Lower leg skin (tissue), 3 donors: ENCODE results near the gene PTK6.

Source experiments
- POLR2A ChIP-seq, 2 donors: fragments of 450-650 bp; IDR thresholded peaks; one replicate each; pipeline ENCODE4 v1.6.1; 2016 to 2017; ENCODE audit warnings: antibody characterized with exemption in 2 of 2, mild to moderate bottlenecking in 1 of 2, moderate library complexity in 1 of 2
- TF ChIP-seq, protein P1 (sequence below), 3 donors: fragments of 450-650 bp; IDR thresholded peaks; one replicate each; pipeline ENCODE4 v1.5.1; 2016; ENCODE audit warnings: antibody characterized with exemption in 3 of 3, mild to moderate bottlenecking in 3 of 3, moderate library complexity in 2 of 3

DNA sequence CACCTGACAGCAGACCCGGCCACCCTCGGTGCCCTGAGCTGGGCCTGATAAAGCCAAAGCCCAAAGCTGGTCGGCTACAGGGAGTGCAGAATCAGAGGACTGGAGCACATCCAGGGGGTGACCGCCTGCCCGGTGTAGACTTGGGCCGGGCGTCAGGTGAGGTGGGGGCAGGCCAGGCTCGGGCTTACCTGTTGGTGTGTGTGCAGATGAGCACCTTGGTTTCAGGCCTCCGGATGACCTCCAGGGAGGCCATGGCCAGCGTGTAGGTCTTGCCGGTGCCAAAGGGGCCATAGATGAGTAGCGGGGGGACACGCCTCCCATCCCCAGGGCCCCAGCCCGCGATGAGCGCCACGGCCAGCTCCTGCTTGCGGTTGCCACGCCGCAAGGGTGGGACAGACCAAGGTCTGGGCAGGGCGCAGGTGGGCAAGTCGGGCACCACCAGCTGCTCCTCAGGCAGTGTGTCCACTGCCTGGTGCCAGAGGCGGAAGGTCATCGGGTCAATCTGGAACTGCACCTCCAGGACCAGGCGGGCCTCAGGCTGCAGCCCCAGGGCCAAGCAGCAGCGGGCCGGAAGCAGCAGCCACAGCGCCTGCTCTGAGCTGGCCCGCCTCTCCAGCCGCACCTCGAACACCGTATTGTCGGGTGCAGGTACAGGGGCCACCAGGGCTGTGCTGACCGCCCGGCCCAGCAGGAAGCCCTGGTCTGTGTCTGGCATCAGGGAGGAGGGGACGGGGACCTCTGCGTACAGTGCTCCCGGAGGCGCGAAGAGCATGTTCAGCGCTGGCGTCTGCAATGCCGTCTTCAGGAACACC lies 31.2 kb upstream of the PTK6 start:
- TF ChIP-seq, protein P1, sequence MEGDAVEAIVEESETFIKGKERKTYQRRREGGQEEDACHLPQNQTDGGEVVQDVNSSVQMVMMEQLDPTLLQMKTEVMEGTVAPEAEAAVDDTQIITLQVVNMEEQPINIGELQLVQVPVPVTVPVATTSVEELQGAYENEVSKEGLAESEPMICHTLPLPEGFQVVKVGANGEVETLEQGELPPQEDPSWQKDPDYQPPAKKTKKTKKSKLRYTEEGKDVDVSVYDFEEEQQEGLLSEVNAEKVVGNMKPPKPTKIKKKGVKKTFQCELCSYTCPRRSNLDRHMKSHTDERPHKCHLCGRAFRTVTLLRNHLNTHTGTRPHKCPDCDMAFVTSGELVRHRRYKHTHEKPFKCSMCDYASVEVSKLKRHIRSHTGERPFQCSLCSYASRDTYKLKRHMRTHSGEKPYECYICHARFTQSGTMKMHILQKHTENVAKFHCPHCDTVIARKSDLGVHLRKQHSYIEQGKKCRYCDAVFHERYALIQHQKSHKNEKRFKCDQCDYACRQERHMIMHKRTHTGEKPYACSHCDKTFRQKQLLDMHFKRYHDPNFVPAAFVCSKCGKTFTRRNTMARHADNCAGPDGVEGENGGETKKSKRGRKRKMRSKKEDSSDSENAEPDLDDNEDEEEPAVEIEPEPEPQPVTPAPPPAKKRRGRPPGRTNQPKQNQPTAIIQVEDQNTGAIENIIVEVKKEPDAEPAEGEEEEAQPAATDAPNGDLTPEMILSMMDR (IDR thresholded peaks at IDR 0.05) = no peak
- no peak for TF ChIP-seq POLR2A (IDR thresholded peaks at IDR 0.05)
